ENCODE data around the gene CD320. TPM values are rescaled to one million over a fixed set of nuclear protein-coding genes. Genes with fewer than 3 reads are reported as not detected.

The CD320 gene
- 175 and 195 TPM in 2 replicates for total RNA-seq

GRCh38 chr19:8307965-8308866 is at the start of gene CD320:
Gene CD320 (minus strand): TSS chr19:8308358. CDS start chr19:8308290, 68 bp downstream.

GRCh38 chr19:8342684-8343482 is 34.7 kb upstream of the CD320 start, which contains the start of gene KANK3:
Gene KANK3 (minus strand): TSS chr19:8343262. CDS start chr19:8337828, 5,434 bp downstream.

DNA sequence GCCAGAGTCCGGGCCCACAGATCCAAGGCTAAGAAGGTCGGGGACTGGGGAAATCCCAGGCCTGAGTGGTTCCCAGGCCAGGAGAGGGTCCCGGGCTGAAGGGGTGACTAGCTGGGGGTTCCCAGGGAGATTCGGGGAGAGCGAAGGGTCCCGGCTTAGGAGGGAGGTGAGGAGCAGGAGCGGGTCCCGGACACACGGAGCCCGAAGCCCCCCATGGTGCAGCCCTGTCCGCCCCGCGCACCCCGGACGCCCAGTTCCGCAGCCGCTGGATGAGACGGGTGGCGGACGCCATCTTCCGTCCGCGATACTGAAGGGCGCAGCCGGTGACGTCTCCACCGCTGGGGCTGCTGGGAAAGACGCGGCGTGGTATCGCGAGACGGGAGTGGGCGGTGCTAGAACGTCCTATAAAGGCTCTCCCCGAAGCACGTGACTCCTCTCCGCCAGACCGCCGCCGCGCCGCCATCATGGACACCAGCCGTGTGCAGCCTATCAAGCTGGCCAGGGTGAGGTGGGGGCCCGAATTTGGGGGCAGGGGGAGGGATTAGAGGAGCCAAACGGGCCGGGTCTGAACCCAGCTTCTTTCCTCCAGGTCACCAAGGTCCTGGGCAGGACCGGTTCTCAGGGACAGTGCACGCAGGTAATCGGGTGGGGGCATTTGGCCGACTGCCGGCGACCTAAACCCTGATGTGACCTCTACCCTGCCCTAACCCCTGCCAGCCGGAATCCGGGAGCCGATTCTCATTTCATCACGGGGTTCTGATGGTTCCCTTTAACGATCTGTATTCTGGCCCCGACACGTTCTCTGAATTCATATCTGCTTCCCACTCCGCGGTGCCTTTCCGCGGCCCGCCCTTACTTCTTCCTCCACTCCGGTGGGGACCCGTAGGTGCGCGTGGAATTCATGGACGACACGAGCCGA is 13.2 kb upstream of the CD320 start, which contains the start of the genes NDUFA7 and RPS28:
Gene NDUFA7 (minus strand): TSS at position 309 of the 919 bp plus-strand sequence. CDS start 17 bp downstream, at position 292.
Gene RPS28 (plus strand): TSS at position 430 of the 919 bp plus-strand sequence. CDS start 35 bp downstream, at position 465.

Other genes with a start within 250 kb of the CD320 start
- gene FBN3, start 158.8 kb downstream of the CD320 start, total RNA-seq = not detected in 2 replicates
- 5.5 and 8.3 TPM in 2 replicates for gene CERS4, start 99.0 kb downstream of the CD320 start, total RNA-seq
- 67.2 and 68.6 TPM in 2 replicates for gene NDUFA7, start 13.0 kb upstream of the CD320 start, total RNA-seq
- 392 and 426 TPM in 2 replicates for gene RPS28, start 13.1 kb upstream of the CD320 start, total RNA-seq
- 33.0 and 40.5 TPM in 2 replicates for gene KANK3, start 34.9 kb upstream of the CD320 start, total RNA-seq
- gene ANGPTL4, start 55.8 kb upstream of the CD320 start, total RNA-seq = 10.7 TPM in 2 replicates
- 18.7 and 22.5 TPM in 2 replicates for gene RAB11B, start 82.0 kb upstream of the CD320 start, total RNA-seq
- 153 and 159 TPM in 2 replicates for gene MARCHF2, start 104.9 kb upstream of the CD320 start, total RNA-seq
- 101 and 103 TPM in 2 replicates for gene HNRNPM, start 136.6 kb upstream of the CD320 start, total RNA-seq
- not detected in 2 replicates for gene PRAM1, start 194.3 kb upstream of the CD320 start, total RNA-seq
- 2.9 and 5.9 TPM in 2 replicates for gene ZNF414, start 205.8 kb upstream of the CD320 start, total RNA-seq

All from mammary microvascular endothelial cell (primary cell).